HCT116 (cell line): ENCODE measurements around the gene PGM2. TPM values are rescaled to one million over a fixed set of nuclear protein-coding genes. Genes with fewer than 3 reads are reported as not detected.

Source experiments
- ATAC-seq: fragments of 200-7000 bp; cut with Tn5 transposase; 2 replicates; pipeline ENCODE4 v1.9.1; 2020; ENCODE audit warnings: mild to moderate bottlenecking, moderate library complexity
- BruUV-seq: library from RNA; stranded (reverse); fragments of 400-500 nt; replicated peaks from 2 replicates; lab custom pipeline; 2021; lab: Mats Ljungman, UMichigan
- CTCF ChIA-PET: fragments of 300-600 bp; sonication (Branson Sonifier 250); formaldehyde crosslinking; loops from one replicate; lab custom pipeline; 2021; ENCODE audit warnings: antibody characterized with exemption; lab: Charles Lee
- POLR2A ChIA-PET: fragments of 300-600, 350-600 bp; sonication (Branson Sonifier 250); formaldehyde crosslinking; loops from one replicate; lab custom pipeline; 2021; ENCODE audit warnings: antibody characterized with exemption; lab: Charles Lee
- RAD21 ChIA-PET, 2 experiments: fragments of 300-600 bp; sonication (Branson Sonifier 250); formaldehyde crosslinking; loops; one replicate each; lab custom pipeline; 2023; ENCODE audit warnings: low total read pairs in 2 of 2; ENCODE audit not compliant: uncharacterized antibody in 2 of 2, unreplicated experiment in 2 of 2, low non-redundant PET in 1 of 2; lab: Charles Lee
- DNase-seq: peaks from one replicate; pipeline ENCODE4 v3.0.0-alpha.2; 2010; ENCODE audit warnings: low read depth, low spot score
- H2AFZ ChIP-seq: fragments of 200-600 bp; shearing (Covaris generic), sonication (generic); 2 replicates; pipeline ENCODE4 v1.6.1; 2017; ENCODE audit warnings: low read depth, mixed run types, mixed read lengths, antibody characterized with exemption, low read length; ENCODE audit not compliant: poor library complexity, severe bottlenecking
- H3K27ac ChIP-seq: 2 replicates; pipeline ENCODE4 v1.5.1; 2012; ENCODE audit warnings: low read depth, low read length
- H3K27me3 ChIP-seq: fragments of 200-600 bp; sonication (generic); 2 replicates; pipeline ENCODE4 v1.6.1; 2016; ENCODE audit warnings: mixed run types, low read length, mixed read lengths; ENCODE audit not compliant: insufficient read depth
- H3K36me3 ChIP-seq, 2 experiments: fragments of 200-500 bp in 1 of 2; fragments of 200-600 bp in 1 of 2; sonication (Bioruptor generic) in 1 of 2; sonication (generic) in 1 of 2; 2 replicates each; pipeline versions ENCODE4 v1.5.1 to v1.6.1; 2014 to 2016; ENCODE audit warnings: low read length in 2 of 2, inconsistent platforms in 1 of 2, mixed read lengths in 1 of 2, mixed run types in 1 of 2; ENCODE audit not compliant: insufficient read depth in 2 of 2, control insufficient read depth in 1 of 2
- H3K4me1 ChIP-seq, 2 experiments: fragments of 200-600 bp in 1 of 2; sonication (generic) in 1 of 2; 2 replicates each; pipeline versions ENCODE4 v1.5.1 to v1.6.1; 2012 to 2017; ENCODE audit warnings: low read length in 2 of 2, inconsistent platforms in 1 of 2, mild to moderate bottlenecking in 1 of 2, mixed read lengths in 1 of 2, mixed run types in 1 of 2, moderate library complexity in 1 of 2; ENCODE audit not compliant: insufficient read depth in 2 of 2, control insufficient read depth in 1 of 2
- H3K4me2 ChIP-seq: fragments of 200-600 bp; sonication (generic); 2 replicates; pipeline ENCODE4 v1.6.1; 2017; ENCODE audit warnings: mixed run types, low read length, mixed read lengths
- H3K4me3 ChIP-seq, 2 experiments: fragments of 200-600 bp in 1 of 2; sonication (generic) in 1 of 2; replicated peaks in 1 of 2; 2 replicates each; pipeline ENCODE4 v1.5.1; 2011 to 2016; ENCODE audit warnings: low read length in 2 of 2, control low read depth in 1 of 2, low read depth in 1 of 2, mild to moderate bottlenecking in 1 of 2, mixed read lengths in 1 of 2, mixed run types in 1 of 2
- H3K79me2 ChIP-seq: fragments of 200-600 bp; sonication (generic); 2 replicates; pipeline ENCODE4 v1.6.1; 2017; ENCODE audit warnings: mild to moderate bottlenecking, mixed run types, low read length, moderate library complexity, mixed read lengths; ENCODE audit not compliant: insufficient read depth
- H3K9ac ChIP-seq: fragments of 200-600 bp; sonication (generic); 2 replicates; pipeline ENCODE4 v1.6.1; 2016; ENCODE audit warnings: low read length, mixed read lengths
- H3K9me2 ChIP-seq: fragments of 200-600 bp; sonication (generic), shearing (Covaris generic); 2 replicates; pipeline ENCODE4 v1.6.1; 2017; ENCODE audit warnings: mixed run types, mild to moderate bottlenecking, moderate library complexity; ENCODE audit not compliant: insufficient read depth
- H3K9me3 ChIP-seq, 2 experiments: fragments of 200-500 bp in 1 of 2; fragments of 200-600 bp in 1 of 2; sonication (Bioruptor generic) in 1 of 2; sonication (generic) in 1 of 2; 2 replicates each; pipeline ENCODE4 v1.6.1; 2014 to 2017; ENCODE audit warnings: low read length in 2 of 2, mixed read lengths in 2 of 2, inconsistent platforms in 1 of 2, low read depth in 1 of 2, mild to moderate bottlenecking in 1 of 2, mixed run types in 1 of 2, moderate library complexity in 1 of 2; ENCODE audit not compliant: control insufficient read depth in 1 of 2, insufficient read depth in 1 of 2
- H4K20me1 ChIP-seq: fragments of 200-600 bp; sonication (generic), shearing (Covaris generic); 2 replicates; pipeline ENCODE4 v1.6.1; 2017; ENCODE audit warnings: mixed run types, mild to moderate bottlenecking, moderate library complexity; ENCODE audit not compliant: insufficient read depth
- CTCF ChIP-seq, 3 experiments: fragments of 200-600 bp in 1 of 3; sonication (generic) in 1 of 3; IDR thresholded peaks in 2 of 3; conservative IDR thresholded peaks in 1 of 3; 2 replicates each; pipeline ENCODE4 v1.5.1; 2012 to 2017; ENCODE audit warnings: low read depth in 2 of 3, low read length in 2 of 3, antibody characterized with exemption in 1 of 3, borderline replicate concordance in 1 of 3, control low read depth in 1 of 3, mild to moderate bottlenecking in 1 of 3, mixed read lengths in 1 of 3, mixed run types in 1 of 3, moderate library complexity in 1 of 3; ENCODE audit not compliant: insufficient read depth in 1 of 3
- ELF1 ChIP-seq: IDR thresholded peaks from 2 replicates; pipeline ENCODE4 v1.6.1; 2012; ENCODE audit warnings: low read depth, borderline replicate concordance
- EZH2 ChIP-seq: fragments of 200-600 bp; sonication (generic); IDR thresholded peaks from 2 replicates; pipeline ENCODE4 v1.6.1; 2017; ENCODE audit warnings: antibody characterized with exemption, mixed run types
- ZFX ChIP-seq: fragments of 450-650 bp; IDR thresholded peaks from 2 replicates; pipeline ENCODE4 v1.6.1; 2017
- intact Hi-C: fragments of 100-400 bp; cut with micrococcal nuclease; formaldehyde crosslinking; loops from 2 replicates; pipeline ENCODE4 v1.10.0; 2022
- total RNA-seq: library from RNA; stranded (reverse); gene quantifications from one replicate; pipeline ENCODE4 v1.2.1, GENCODE V29; 2021; ENCODE audit not compliant: unreplicated experiment

PGM2 gene
- total RNA-seq, 1 experiment from 2014 or later = 48.6 TPM

DNA sequence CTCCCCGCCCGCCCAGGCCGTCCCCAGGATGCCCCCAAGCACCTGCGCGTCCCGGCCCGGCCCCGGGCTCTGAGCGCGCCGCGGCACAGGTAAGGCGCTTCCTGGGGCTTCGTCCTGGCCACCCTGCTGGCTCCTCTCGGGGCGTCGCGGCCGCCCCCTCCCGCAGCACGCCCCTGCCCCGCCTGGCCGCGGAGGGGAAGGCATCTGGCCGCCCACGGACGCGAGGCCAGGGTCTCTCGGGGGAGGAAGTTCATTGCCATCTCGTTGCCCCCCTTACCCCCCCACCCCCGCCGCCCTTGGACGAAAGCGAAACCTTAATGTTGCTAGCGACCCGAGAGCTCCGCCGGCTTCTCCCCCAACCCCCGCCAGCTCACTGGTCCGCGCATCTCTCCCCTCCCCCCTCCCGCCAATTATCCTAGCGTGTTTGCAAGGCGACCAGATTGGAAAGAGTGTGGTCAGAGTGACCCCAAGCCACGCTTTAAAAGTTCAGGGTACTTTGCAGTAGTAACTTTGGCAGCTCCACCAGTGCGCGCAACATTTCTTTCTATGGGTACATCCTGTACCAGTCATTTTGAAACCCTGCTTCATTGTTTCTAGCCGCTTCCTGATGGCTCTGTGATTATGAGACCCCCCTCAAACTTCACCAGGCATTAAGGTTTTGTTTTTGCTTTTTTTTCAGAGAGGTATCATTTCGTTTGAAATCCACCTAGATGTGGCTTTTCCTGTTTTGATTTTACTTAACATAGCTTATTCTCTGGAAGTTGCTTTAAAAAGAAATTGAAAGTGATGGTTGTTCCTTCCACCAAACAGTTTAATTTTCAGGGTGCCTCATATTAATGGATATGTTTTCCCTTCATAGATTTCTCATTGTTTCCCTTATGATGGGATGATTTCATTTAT lies 65.0 kb downstream of the PGM2 start:
- peak overlapping the region; percentile 83 for H3K4me2 ChIP-seq
- H3K36me3 ChIP-seq = 0 out of 4 replicates have a peak, but pooled peaks cover 0 to 2% of the 10 kb centered on the region in 2 experiments
- H2AFZ ChIP-seq = peak overlapping the region; percentile 44
- BruUV-seq = no TSS peak
- no peaks in the 10 kb centered on the region for H3K27me3 ChIP-seq
- peak; percentile 80 for ATAC-seq
- intact Hi-C loops = no loop called here
- peak overlapping the region; percentile 52; the same call in 1 of the 2 replicates for H3K27ac ChIP-seq
- H3K4me1 ChIP-seq = peaks cover 4 to 13% of the 10 kb centered on the region in 2 experiments; a peak in 2 of 4 replicates
- TF ChIP-seq CTCF (IDR thresholded peaks at IDR 0.05 in 2 of 3, conservative IDR thresholded peaks at IDR 0.05 in 1 of 3; ENCODE audit: borderline replicate concordance in 1 of 3, insufficient read depth in 1 of 3, low read depth in 2 of 3, low read length in 2 of 3) (0 out of 6 replicates have a peak, but pooled peaks of 1 of the 3 experiments have one; percentile 2), EZH2 (no peak), ELF1 (no peak), ZFX (peak; percentile 27; the same call in 1 of the 2 replicates)
- POLR2A ChIA-PET = interaction anchor here (0.7 kb wide), 1 partner anchor 1076 kb away, joined by 3 read pairs; no protein-coding TSS in a partner anchor
- CTCF ChIA-PET = interaction anchor here (0.6 to 1.0 kb wide), 3 partner anchors 57 to 223 kb away, joined by 3 to 5 read pairs (median 4); no protein-coding TSS in a partner anchor
- DNase-seq = no peak
- peak overlapping the region; percentile 57 to 73 for H3K4me3 ChIP-seq
- peak overlapping the region; percentile 65 for H3K9ac ChIP-seq
- H3K9me3 ChIP-seq = no peaks in the 10 kb centered on the region
- no peaks in the 10 kb centered on the region for H3K9me2 ChIP-seq
- no peaks in the 10 kb centered on the region for H4K20me1 ChIP-seq
- no peaks in the 10 kb centered on the region for H3K79me2 ChIP-seq
- RAD21 ChIA-PET = no interaction called here
